Upper lobe of left lung (tissue), 6 donors: Measurements from ENCODE around the gene NUP214. TPM values are rescaled to one million over a fixed set of nuclear protein-coding genes. Genes with fewer than 3 reads are reported as not detected.

Experiments
- ATAC-seq, 2 donors: fragments of 200-7000 bp; cut with Tn5 transposase; one replicate each; pipeline ENCODE4 v1.9.1; 2022; ENCODE audit warnings: mild to moderate bottlenecking in 2 of 2, moderate library complexity in 2 of 2; ENCODE audit not compliant: low FRiP score in 2 of 2
- DNase-seq, 2 donors: peaks; one replicate each; pipeline ENCODE4 v3.0.0-alpha.2; 2019 to 2020
- H3K27ac ChIP-seq, 4 donors: fragments of 200-600 bp; sonication (generic); one replicate each; pipeline ENCODE4 v1.5.1; 2016 to 2019
- H3K27me3 ChIP-seq, 4 donors: fragments of 200-600 bp; sonication (generic); one replicate each; pipeline ENCODE4 v1.5.1; 2017 to 2019
- H3K36me3 ChIP-seq, 4 donors: fragments of 200-600 bp; sonication (generic); one replicate each; pipeline ENCODE4 v1.5.1; 2016 to 2019
- H3K4me1 ChIP-seq, 4 donors: fragments of 200-600 bp; sonication (generic); one replicate each; pipeline ENCODE4 v1.5.1; 2018 to 2019
- H3K4me3 ChIP-seq, 4 donors: fragments of 200-600 bp; sonication (generic); one replicate each; pipeline ENCODE4 v1.5.1; 2017 to 2019; ENCODE audit warnings: mild to moderate bottlenecking in 2 of 4, moderate library complexity in 1 of 4
- H3K9me3 ChIP-seq, 4 donors: fragments of 200-600 bp; sonication (generic); one replicate each; pipeline ENCODE4 v1.5.1; 2018 to 2019
- EP300 ChIP-seq, 4 donors: sonication (generic); formaldehyde crosslinking; IDR thresholded peaks; one replicate each; pipeline ENCODE4 v1.5.1; 2017; ENCODE audit warnings: antibody characterized with exemption in 4 of 4, control low read depth in 2 of 4
- POLR2A ChIP-seq, 4 donors: fragments of 450-650 bp; IDR thresholded peaks; one replicate each; pipeline ENCODE4 v1.5.1; 2016 to 2017; ENCODE audit warnings: antibody characterized with exemption in 4 of 4, mild to moderate bottlenecking in 2 of 4
- POLR2AphosphoS5 ChIP-seq, 2 donors: sonication (generic); formaldehyde crosslinking; IDR thresholded peaks; one replicate each; pipeline ENCODE4 v1.5.1; 2017; ENCODE audit warnings: antibody characterized with exemption in 2 of 2
- WGBS, 2 donors: methylation state at CpG; one replicate each; pipeline ENCODE4 v1.1.5; 2017 to 2018; 5-methylcytosine and 5-hydroxymethylcytosine counted together
- total RNA-seq, 6 donors: library from RNA; depleted of rRNA in 4 of 6; stranded (reverse); fragments of >200 nt in 4 of 6; gene quantifications; one replicate each; pipeline versions ENCODE4 v1.1.0 to v1.2.1, GENCODE V29; 2016 to 2021
- TF ChIP-seq, protein P1 (sequence below), 6 experiments: fragments of 450-650 bp in 4 of 6; fragments of 200-600 bp in 2 of 6; sonication (generic) in 2 of 6; IDR thresholded peaks; one replicate each; pipeline ENCODE4 v1.5.1; 2016 to 2019; ENCODE audit warnings: antibody characterized with exemption in 6 of 6
- donor health status: DM: no; HTN: no; CAD: no; lungs with moderate emphysema.
- donor health status: DM: no; HTN: yes; CAD: no; lungs with severe emphysema.

The NUP214 gene
- total RNA-seq, 6 donors from 2014 or later, result 35.3 to 113 (median 44.3) TPM

- H3K4me1 ChIP-seq, result peaks cover 0 to 13% (median 6%) of the 10 kb centered on the region in 4 donors
- no peaks in the 10 kb centered on the region for H3K36me3 ChIP-seq
- ATAC-seq (no peak), DNase-seq (no peak)
- H3K9me3 ChIP-seq, result no peaks in the 10 kb centered on the region
- no peaks in the 10 kb centered on the region for H3K27me3 ChIP-seq
- 84 to 91% methylated on average over 3 to 5 of the region's 5 CpGs for WGBS, 2 donors
- no peak overlapping the region for H3K27ac ChIP-seq
- no peak for TF ChIP-seq POLR2AphosphoS5 (IDR thresholded peaks at IDR 0.05)
- TF ChIP-seq POLR2A (IDR thresholded peaks at IDR 0.05), result no peak
- no peak for TF ChIP-seq EP300 (IDR thresholded peaks at IDR 0.05)
- TF ChIP-seq, protein P1, sequence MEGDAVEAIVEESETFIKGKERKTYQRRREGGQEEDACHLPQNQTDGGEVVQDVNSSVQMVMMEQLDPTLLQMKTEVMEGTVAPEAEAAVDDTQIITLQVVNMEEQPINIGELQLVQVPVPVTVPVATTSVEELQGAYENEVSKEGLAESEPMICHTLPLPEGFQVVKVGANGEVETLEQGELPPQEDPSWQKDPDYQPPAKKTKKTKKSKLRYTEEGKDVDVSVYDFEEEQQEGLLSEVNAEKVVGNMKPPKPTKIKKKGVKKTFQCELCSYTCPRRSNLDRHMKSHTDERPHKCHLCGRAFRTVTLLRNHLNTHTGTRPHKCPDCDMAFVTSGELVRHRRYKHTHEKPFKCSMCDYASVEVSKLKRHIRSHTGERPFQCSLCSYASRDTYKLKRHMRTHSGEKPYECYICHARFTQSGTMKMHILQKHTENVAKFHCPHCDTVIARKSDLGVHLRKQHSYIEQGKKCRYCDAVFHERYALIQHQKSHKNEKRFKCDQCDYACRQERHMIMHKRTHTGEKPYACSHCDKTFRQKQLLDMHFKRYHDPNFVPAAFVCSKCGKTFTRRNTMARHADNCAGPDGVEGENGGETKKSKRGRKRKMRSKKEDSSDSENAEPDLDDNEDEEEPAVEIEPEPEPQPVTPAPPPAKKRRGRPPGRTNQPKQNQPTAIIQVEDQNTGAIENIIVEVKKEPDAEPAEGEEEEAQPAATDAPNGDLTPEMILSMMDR (IDR thresholded peaks at IDR 0.05), result no peak
- no peak overlapping the region for H3K4me3 ChIP-seq
These were observed 21.2 kb upstream of the NUP214 start for GRCh38 chr9:131104016-131104740.

GRCh38 chr9:131105952-131106351, 19.4 kb upstream of the NUP214 start:
- TF ChIP-seq EP300 (IDR thresholded peaks at IDR 0.05), result no peak
- H3K4me3 ChIP-seq, result no peak overlapping the region
- DNase-seq (no peak), ATAC-seq (no peak)
- WGBS, 2 donors, result 87 to 88% methylated on average over 8 of the region's 8 CpGs
- H3K9me3 ChIP-seq, result no peaks in the 10 kb centered on the region
- peaks cover 0 to 13% (median 6%) of the 10 kb centered on the region in 4 donors for H3K4me1 ChIP-seq
- H3K27me3 ChIP-seq, result no peaks in the 10 kb centered on the region
- peak overlapping the region in 2 of 4 donors; percentile 7 to 43 for H3K27ac ChIP-seq
- H3K36me3 ChIP-seq, result no peaks in the 10 kb centered on the region

DNA sequence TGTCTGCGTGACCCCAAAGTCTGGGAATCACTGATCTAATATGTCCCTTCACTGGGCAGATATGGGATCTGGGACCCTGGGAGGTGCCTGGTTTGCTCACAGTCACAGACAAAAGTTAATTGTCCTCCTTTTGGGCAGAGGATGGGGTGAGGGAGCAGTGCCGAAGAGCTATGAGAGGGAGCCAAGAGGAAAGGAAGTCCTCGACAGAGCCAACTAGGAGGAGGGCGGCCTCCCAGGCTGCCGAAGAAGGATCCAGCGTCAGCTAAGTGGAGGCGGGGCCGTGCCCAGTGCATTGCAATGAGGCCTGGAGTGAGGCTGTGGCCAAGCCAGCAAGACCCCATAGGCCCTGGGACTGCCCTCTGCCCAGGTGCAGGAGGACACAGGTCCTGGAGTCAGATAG, 17.6 kb upstream of the NUP214 start:
- Histone ChIP-seq H3K9me3 (no peaks in the 10 kb centered on the region), H3K27ac (peak overlapping the region in 2 of 4 donors; percentile 18 to 20), H3K4me3 (no peak overlapping the region), H3K27me3 (no peaks in the 10 kb centered on the region), H3K36me3 (no peaks in the 10 kb centered on the region), H3K4me1 (peaks cover 0 to 5% (median 2%) of the 10 kb centered on the region in 4 donors)
- no peak for DNase-seq
- WGBS, 2 donors, result 54 to 62% methylated on average over 8 of the region's 8 CpGs
- TF ChIP-seq EP300 (IDR thresholded peaks at IDR 0.05) (no peak), POLR2A (IDR thresholded peaks at IDR 0.05) (no peak)
- TF ChIP-seq, protein P1 (IDR thresholded peaks at IDR 0.05), result no peak
- peak in 1 of 2 donors; percentile 16 for ATAC-seq

- Histone ChIP-seq H3K4me3 (no peak overlapping the region), H3K9me3 (no peaks in the 10 kb centered on the region), H3K36me3 (no peaks in the 10 kb centered on the region), H3K27ac (peak overlapping the region in 1 of 4 donors; percentile 30), H3K4me1 (peaks cover 0 to 5% (median 0%) of the 10 kb centered on the region in 4 donors), H3K27me3 (no peaks in the 10 kb centered on the region)
- DNase-seq (no peak), ATAC-seq (no peak)
- TF ChIP-seq POLR2AphosphoS5 (IDR thresholded peaks at IDR 0.05) (no peak), EP300 (IDR thresholded peaks at IDR 0.05) (no peak), POLR2A (IDR thresholded peaks at IDR 0.05) (no peak)
- TF ChIP-seq, protein P1 (IDR thresholded peaks at IDR 0.05), result no peak
- 64 to 80% methylated on average over 5 to 10 of the region's 10 CpGs for whole genome bisulfite sequencing, 2 donors
These were observed 14.1 kb upstream of the NUP214 start for GRCh38 chr9:131111186-131111853.

DNA sequence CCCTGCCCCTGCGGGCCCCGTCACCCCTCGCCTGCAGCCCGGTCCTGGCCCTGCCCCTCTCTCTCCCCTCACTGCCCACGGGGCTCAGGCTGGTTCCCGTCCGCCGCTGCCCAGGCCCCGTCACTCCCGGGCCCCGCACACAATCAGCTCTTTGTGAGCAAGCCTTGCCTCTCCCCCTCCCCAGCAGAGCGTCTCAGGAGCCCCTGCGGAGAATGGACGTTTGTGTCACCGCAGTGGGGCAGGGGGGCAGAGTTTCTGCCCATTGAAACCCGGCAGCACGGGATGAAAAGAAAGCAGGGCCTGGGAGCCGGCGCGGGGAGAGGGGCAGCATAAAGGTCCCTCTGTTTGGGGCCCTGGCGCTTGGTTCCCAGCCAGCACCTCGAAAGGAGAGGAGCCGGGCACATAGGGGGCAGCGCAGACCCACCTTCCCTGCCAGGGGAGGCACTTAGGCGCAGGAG, 13.5 kb upstream of the NUP214 start:
- DNase-seq (no peak), ATAC-seq (no peak)
- no peaks in the 10 kb centered on the region for H3K36me3 ChIP-seq
- H3K9me3 ChIP-seq, result no peaks in the 10 kb centered on the region
- peak overlapping the region in 1 of 4 donors; percentile 30 for H3K27ac ChIP-seq
- no peak overlapping the region for H3K4me3 ChIP-seq
- no peaks in the 10 kb centered on the region for H3K27me3 ChIP-seq
- WGBS, 2 donors, result 76 to 80% methylated on average over 8 to 24 of the region's 25 CpGs
- TF ChIP-seq, protein P1 (IDR thresholded peaks at IDR 0.05), result no peak
- no peak for TF ChIP-seq POLR2A (IDR thresholded peaks at IDR 0.05)
- TF ChIP-seq EP300 (IDR thresholded peaks at IDR 0.05), result no peak
- TF ChIP-seq POLR2AphosphoS5 (IDR thresholded peaks at IDR 0.05), result no peak
- H3K4me1 ChIP-seq, result peaks cover 0 to 3% (median under 1%) of the 10 kb centered on the region in 4 donors
